NCI-H1417 treated with DMSO at 0.1 percent for 48 hours (cell line): Measurements from ENCODE around the gene PANX2.

ENCODE experiments used
- DNase-seq: peaks from one replicate; lab custom pipeline; 2025; lab: John Stamatoyannopoulos, UW

Gene PANX2

GRCh38 chr22:50171319-50171964 is 911 bp downstream of the PANX2 start:
- no peak for DNase-seq

- no peak for DNase-seq
Measured at GRCh38 chr22:50171965-50172421, 1.5 kb downstream of the PANX2 start.

- no peak for DNase-seq
Measured at GRCh38 chr22:50173311-50173982, 2.9 kb downstream of the PANX2 start.

GRCh38 chr22:50173983-50174355 is 3.4 kb downstream of the PANX2 start:
- no peak for DNase-seq

GRCh38 chr22:50174382-50175190 is 4.1 kb downstream of the PANX2 start:
- DNase-seq, result no peak

GRCh38 chr22:50175191-50175461 is 4.6 kb downstream of the PANX2 start:
- DNase-seq, result no peak

GRCh38 chr22:50175921-50176849 is 5.7 kb downstream of the PANX2 start:
- DNase-seq, result no peak

- DNase-seq, result no peak
Measured at GRCh38 chr22:50176850-50177536, 6.5 kb downstream of the PANX2 start.

GRCh38 chr22:50177537-50178470 is 7.3 kb downstream of the PANX2 start:
- no peak for DNase-seq

- no peak for DNase-seq
Measured at GRCh38 chr22:50178471-50178864, 7.9 kb downstream of the PANX2 start.

GRCh38 chr22:50178871-50179869 is 8.6 kb downstream of the PANX2 start:
- DNase-seq, result no peak

- DNase-seq, result no peak
Measured at GRCh38 chr22:50179937-50180726, 9.6 kb downstream of the PANX2 start.

GRCh38 chr22:50180727-50181521 is 10.4 kb downstream of the PANX2 start:
- no peak for DNase-seq

- DNase-seq, result no peak
Measured at GRCh38 chr22:50182176-50183081, 11.9 kb downstream of the PANX2 start.

GRCh38 chr22:50183141-50183971 is 12.8 kb downstream of the PANX2 start:
- no peak for DNase-seq
